Right cardiac atrium (tissue), 5 donors: Measurements from ENCODE around the gene IL23A. TPM values are rescaled to one million over a fixed set of nuclear protein-coding genes. Genes with fewer than 3 reads are reported as not detected.

Source experiments
- ATAC-seq, 2 donors: fragments of 200-7000 bp; cut with Tn5 transposase; one replicate each; pipeline versions ENCODE4 v1.8.0 to v1.9.1; 2020; ENCODE audit warnings: moderate library complexity in 2 of 2, mild to moderate bottlenecking in 1 of 2
- DNase-seq, 3 donors: peaks; one replicate each; pipeline ENCODE4 v3.0.0-alpha.2; 2020
- H3K27ac ChIP-seq: one replicate; pipeline ENCODE4 v1.5.1; 2013; ENCODE audit warnings: mild to moderate bottlenecking, low read length, control low read depth, moderate library complexity
- H3K27me3 ChIP-seq: one replicate; pipeline ENCODE4 v1.6.1; 2013; ENCODE audit not compliant: control insufficient read depth, insufficient read depth
- H3K4me1 ChIP-seq: one replicate; pipeline ENCODE4 v1.6.1; 2013; ENCODE audit warnings: low read length; ENCODE audit not compliant: control insufficient read depth, insufficient read depth
- H3K4me3 ChIP-seq: one replicate; pipeline ENCODE4 v1.5.1; 2013; ENCODE audit warnings: low read length, control low read depth
- H3K9me3 ChIP-seq: one replicate; pipeline ENCODE4 v1.6.1; 2013; ENCODE audit warnings: low read length; ENCODE audit not compliant: control insufficient read depth
- WGBS: extraction: QIAGEN DNeasy Blood & Tissue Kit; methylation state at CpG from one replicate; pipeline ENCODE4 v1.1.7; 2013; 5-methylcytosine and 5-hydroxymethylcytosine counted together
- intact Hi-C, 4 donors: fragments of 100-400 bp; cut with DNase I; formaldehyde crosslinking; loops; one replicate each; pipeline versions ENCODE4 v1.11.0 to v1.14.0; 2022 to 2023
- polyA plus RNA-seq: library from polyadenylated mRNA; stranded (reverse); fragments of 200-250 nt; gene quantifications from one replicate; pipeline ENCODE4 v1.2.3, GENCODE V29; 2013
- total RNA-seq, 4 donors: library from RNA; stranded (reverse); fragmentation: NEBNext Ultra II Directional; extraction: Animal tissue kit (Norgen Biotek cat#: 25700); gene quantifications; one replicate each; pipeline ENCODE4 v1.2.1, GENCODE V29; 2021
- donor health status: healthy with polysubstance abuse.
- donor health status: DM: no; HTN: yes; CAD: no.
- donor health status: DM: no; HTN: no; CAD: no.
- donor health status: DM: no; HTN: yes; CAD: no; lungs with severe emphysema.
- donor health status: DM: yes; HTN: yes; CAD: no.

Gene IL23A
- total and polyA plus RNA-seq, 5 donors = 0.32 TPM; not detected in 4

DNA sequence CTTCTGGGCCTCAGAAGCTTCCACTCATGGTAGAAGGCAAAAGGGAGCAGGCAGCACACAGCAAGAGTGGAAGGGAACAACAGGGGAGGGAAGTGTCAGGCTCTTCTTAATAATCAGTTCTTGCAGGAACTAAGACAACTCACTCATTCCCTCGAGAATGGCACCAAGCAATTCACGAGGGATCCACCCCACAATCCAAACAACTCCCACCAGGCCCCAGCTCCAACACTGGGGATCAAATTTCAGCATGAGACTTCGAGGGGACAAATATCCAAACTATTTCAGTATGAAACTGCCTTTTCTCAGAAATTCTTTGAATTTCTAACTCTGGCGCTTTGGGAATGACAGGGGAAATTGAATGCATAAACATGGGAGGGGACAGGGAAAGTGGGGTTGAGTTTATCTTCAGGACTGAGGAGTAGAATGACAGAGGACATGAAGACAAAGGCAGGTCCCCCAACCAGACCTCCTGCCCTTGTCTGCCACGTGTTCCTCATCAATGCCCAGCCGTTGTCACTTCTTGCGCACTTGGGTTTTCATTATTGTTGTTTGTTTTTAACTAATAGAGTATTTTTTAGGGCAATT, 48.6 kb downstream of the IL23A start:
- Histone ChIP-seq H3K9me3 (no peaks in the 10 kb centered on the region), H3K27me3 (no peaks in the 10 kb centered on the region), H3K4me3 (no peak overlapping the region), H3K4me1 (no peaks in the 10 kb centered on the region), H3K27ac (no peak overlapping the region)
- DNase-seq (no peak), ATAC-seq (no peak)
- 43% methylated on average over 7 of the region's 7 CpGs for WGBS
- intact Hi-C loops = no loop called here

GRCh38 chr12:56389412-56389811, 50.7 kb downstream of the IL23A start:
- Histone ChIP-seq H3K27me3 (no peaks in the 10 kb centered on the region), H3K4me3 (no peak overlapping the region), H3K9me3 (no peaks in the 10 kb centered on the region), H3K27ac (no peak overlapping the region), H3K4me1 (no peaks in the 10 kb centered on the region)
- DNase-seq = no peak
- ATAC-seq = no peak
- 64% methylated on average over 5 of the region's 5 CpGs for WGBS
- intact Hi-C loops = no loop called here

Other genes starting within 250 kb of the IL23A start
- 10 to 100 TPM; 65.5 to 77.6 (median 74.2) TPM for gene PA2G4, start 234.3 kb upstream of the IL23A start, total RNA-seq
- gene PA2G4, start 234.3 kb upstream of the IL23A start, polyA plus RNA-seq = 73.3 TPM
- gene RPL41, start 222.3 kb upstream of the IL23A start, total RNA-seq = 1,000 to 10,000 TPM; 2,156 to 2,505 (median 2,353) TPM
- 2,026 TPM for gene RPL41, start 222.3 kb upstream of the IL23A start, polyA plus RNA-seq
- 1 to 10 TPM; 6.1 to 8.6 (median 6.7) TPM for gene ZC3H10, start 220.6 kb upstream of the IL23A start, total RNA-seq
- 2.7 TPM for gene ZC3H10, start 220.6 kb upstream of the IL23A start, polyA plus RNA-seq
- gene ESYT1, start 210.6 kb upstream of the IL23A start, total RNA-seq = 10 to 100 TPM; 30.7 to 38.5 (median 33.6) TPM
- 29.1 TPM for gene ESYT1, start 210.6 kb upstream of the IL23A start, polyA plus RNA-seq
- 10 to 100 TPM; 48.4 to 74.6 (median 60.2) TPM for gene MYL6B, start 186.3 kb upstream of the IL23A start, total RNA-seq
- 65.7 TPM for gene MYL6B, start 186.3 kb upstream of the IL23A start, polyA plus RNA-seq
- gene MYL6, start 180.5 kb upstream of the IL23A start, total RNA-seq = 1,000 to 10,000 TPM in 1 of 4 donors, 100 to 1,000 TPM in 3; 592 to 1,178 (median 826) TPM
- gene MYL6, start 180.5 kb upstream of the IL23A start, polyA plus RNA-seq = 1,131 TPM
- 10 to 100 TPM; 63.2 to 94.6 (median 72.2) TPM for gene SMARCC2, start 149.4 kb upstream of the IL23A start, total RNA-seq
- gene SMARCC2, start 149.4 kb upstream of the IL23A start, polyA plus RNA-seq = 28.6 TPM
- 10 to 100 TPM; 43.5 to 63.2 (median 47.0) TPM for gene RNF41, start 117.0 kb upstream of the IL23A start, total RNA-seq
- gene RNF41, start 117.0 kb upstream of the IL23A start, polyA plus RNA-seq = 17.4 TPM
- gene NABP2, start 114.5 kb upstream of the IL23A start, total RNA-seq = 10 to 100 TPM; 20.2 to 26.0 (median 24.4) TPM
- gene NABP2, start 114.5 kb upstream of the IL23A start, polyA plus RNA-seq = 19.1 TPM
- under 1 TPM in 1 of 4 donors, not detected in 3; 0.49 TPM for gene SLC39A5, start 108.8 kb upstream of the IL23A start, total RNA-seq
- gene SLC39A5, start 108.8 kb upstream of the IL23A start, polyA plus RNA-seq = 0.18 TPM
- gene ANKRD52, start 80.5 kb upstream of the IL23A start, total RNA-seq = 10 to 100 TPM; 22.8 to 30.7 (median 25.6) TPM
- gene ANKRD52, start 80.5 kb upstream of the IL23A start, polyA plus RNA-seq = 13.4 TPM
- gene COQ10A, start 71.9 kb upstream of the IL23A start, total RNA-seq = 100 to 1,000 TPM in 3 of 4 donors, 10 to 100 TPM in 1; 98.5 to 166 (median 117) TPM
- gene COQ10A, start 71.9 kb upstream of the IL23A start, polyA plus RNA-seq = 159 TPM
- gene CS, start 38.6 kb upstream of the IL23A start, total RNA-seq = 100 to 1,000 TPM; 454 to 594 (median 571) TPM
- 250 TPM for gene CS, start 38.6 kb upstream of the IL23A start, polyA plus RNA-seq
- 10 to 100 TPM; 52.4 to 65.1 (median 55.1) TPM for gene CNPY2, start 22.9 kb upstream of the IL23A start, total RNA-seq
- gene CNPY2, start 22.9 kb upstream of the IL23A start, polyA plus RNA-seq = 69.7 TPM
- 10 to 100 TPM; 39.9 to 58.3 (median 49.1) TPM for gene PAN2, start 4.9 kb upstream of the IL23A start, total RNA-seq
- gene PAN2, start 4.9 kb upstream of the IL23A start, polyA plus RNA-seq = 33.1 TPM
- 10 to 100 TPM; 44.6 to 67.6 (median 53.5) TPM for gene STAT2, start 21.2 kb downstream of the IL23A start, total RNA-seq
- 29.9 TPM for gene STAT2, start 21.2 kb downstream of the IL23A start, polyA plus RNA-seq
- not detected for gene APOF, start 24.0 kb downstream of the IL23A start, total RNA-seq
- gene APOF, start 24.0 kb downstream of the IL23A start, polyA plus RNA-seq = not detected
- gene TIMELESS, start 110.5 kb downstream of the IL23A start, total RNA-seq = 1 to 10 TPM; 2.2 to 3.9 (median 3.6) TPM
- gene TIMELESS, start 110.5 kb downstream of the IL23A start, polyA plus RNA-seq = 2.2 TPM
- under 1 TPM in 3 of 4 donors, not detected in 1; 0.14 to 0.34 (median 0.25) TPM for gene MIP, start 115.8 kb downstream of the IL23A start, total RNA-seq
- 0.14 TPM for gene MIP, start 115.8 kb downstream of the IL23A start, polyA plus RNA-seq
- gene SPRYD4, start 129.7 kb downstream of the IL23A start, total RNA-seq = 1 to 10 TPM; 2.6 to 3.3 (median 2.7) TPM
- gene SPRYD4, start 129.7 kb downstream of the IL23A start, polyA plus RNA-seq = 3.1 TPM
- gene GLS2, start 149.3 kb downstream of the IL23A start, total RNA-seq = 1 to 10 TPM in 1 of 4 donors, under 1 TPM in 3; 0.42 to 1.2 (median 0.57) TPM
- gene GLS2, start 149.3 kb downstream of the IL23A start, polyA plus RNA-seq = 0.63 TPM
- 10 to 100 TPM; 29.6 to 41.4 (median 37.6) TPM for gene RBMS2, start 182.9 kb downstream of the IL23A start, total RNA-seq
- gene RBMS2, start 182.9 kb downstream of the IL23A start, polyA plus RNA-seq = 11.0 TPM